NCI-H226 (cell line): ENCODE measurements around the gene CD244.
"Not testable (repeated sequence)": the region's sequence is repeated elsewhere in the genome, so short reads cannot be mapped to it uniquely, and the experiment has no call there.

Experiments used
- DNase-seq: peaks from one replicate; pipeline ENCODE4 v3.0.0-alpha.2; 2015

The CD244 gene

GRCh38 chr1:160808289-160808688 is 54.4 kb downstream of the CD244 start:
- DNase-seq: no peak

- DNase-seq: no peak
Observed at GRCh38 chr1:160807738-160808137, 54.9 kb downstream of the CD244 start.

GRCh38 chr1:160807247-160807646 is 55.4 kb downstream of the CD244 start:
- DNase-seq: no peak

GRCh38 chr1:160806784-160807183 is 55.9 kb downstream of the CD244 start:
- no peak for DNase-seq

- no peak for DNase-seq
Observed at GRCh38 chr1:160806109-160806665, 56.5 kb downstream of the CD244 start.

- no peak for DNase-seq
Observed at GRCh38 chr1:160801836-160802580, 60.7 kb downstream of the CD244 start.

- no peak for DNase-seq
Observed at GRCh38 chr1:160800645-160801408, 61.9 kb downstream of the CD244 start.

GRCh38 chr1:160800142-160800541 is 62.5 kb downstream of the CD244 start:
- no peak for DNase-seq

- no peak for DNase-seq
Observed at GRCh38 chr1:160799641-160800040, 63.0 kb downstream of the CD244 start.

- no peak for DNase-seq
Observed at GRCh38 chr1:160798439-160798838, 64.2 kb downstream of the CD244 start.

- DNase-seq: no peak
Observed at GRCh38 chr1:160797861-160798273, 64.8 kb downstream of the CD244 start.

- DNase-seq: no peak
Observed at GRCh38 chr1:160797271-160797709, 65.4 kb downstream of the CD244 start.

- DNase-seq: no peak
Observed at GRCh38 chr1:160795951-160796383, 66.7 kb downstream of the CD244 start, which contains the start of gene LY9. LY9 (plus strand) TSS chr1:160796174; CDS start chr1:160796188, 14 bp downstream.

- DNase-seq: no peak
Observed at GRCh38 chr1:160794376-160794775, 68.3 kb downstream of the CD244 start.

GRCh38 chr1:160789702-160790611 is 72.7 kb downstream of the CD244 start:
- DNase-seq: no peak

GRCh38 chr1:160789051-160789701 is 73.5 kb downstream of the CD244 start:
- no peak for DNase-seq

GRCh38 chr1:160782988-160783765 is 79.5 kb downstream of the CD244 start:
- DNase-seq: not testable (repeated sequence)

- no peak for DNase-seq
Observed at GRCh38 chr1:160781914-160782689, 80.6 kb downstream of the CD244 start.

- no peak for DNase-seq
Observed at GRCh38 chr1:160781186-160781766, 81.4 kb downstream of the CD244 start.

- DNase-seq: no peak
Observed at GRCh38 chr1:160780398-160780755, 82.3 kb downstream of the CD244 start.
